CD4-positive, alpha-beta T cell treated with Interleukin-21 for 1 hour (primary cell): Measurements from ENCODE around the gene C4orf50.

Experiments
- DNase-seq: peaks from one replicate; pipeline ENCODE4 v3.0.0-alpha.2; 2020

The C4orf50 gene

DNA sequence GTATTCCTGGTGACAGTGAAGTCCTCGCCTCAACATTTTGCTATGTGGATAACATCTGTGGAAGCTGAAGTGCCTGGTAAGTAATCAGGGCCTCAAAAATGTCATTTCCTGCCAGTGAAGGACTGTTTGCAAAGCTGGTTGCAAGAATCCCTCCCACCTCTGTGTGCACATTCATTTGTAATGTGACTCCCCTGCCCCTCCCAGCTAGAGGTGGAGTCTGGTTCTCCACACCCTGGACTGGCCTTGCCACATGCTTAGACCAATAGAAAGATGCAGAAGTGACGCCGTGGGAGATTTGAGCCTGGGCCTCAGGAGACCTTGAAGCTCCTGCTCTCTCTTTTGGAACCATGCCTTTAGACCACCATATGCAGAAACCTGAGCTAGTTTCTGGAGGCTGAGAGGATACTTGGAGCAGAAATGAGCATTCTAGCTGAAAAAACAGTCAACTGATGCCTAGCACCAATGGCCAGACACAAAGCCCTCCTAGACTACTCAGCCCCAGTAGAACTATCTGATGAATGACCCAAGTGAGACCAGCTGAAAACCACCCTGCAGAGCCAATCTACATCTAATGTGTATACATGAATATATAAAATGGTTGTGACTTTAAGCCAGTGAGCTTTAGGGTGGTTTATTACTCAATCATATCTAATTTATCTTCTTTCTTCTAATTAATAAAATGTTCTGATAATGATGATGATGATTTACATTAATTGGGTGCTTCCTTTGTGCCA, 77.6 kb downstream of the C4orf50 start:
- DNase-seq, result no peak

GRCh38 chr4:5933996-5934831, 84.0 kb downstream of the C4orf50 start:
- DNase-seq, result no peak

GRCh38 chr4:5933116-5933515, 85.1 kb downstream of the C4orf50 start:
- DNase-seq, result no peak

GRCh38 chr4:5932035-5932568, 86.1 kb downstream of the C4orf50 start:
- DNase-seq, result no peak

- DNase-seq, result no peak
Observed at GRCh38 chr4:5931526-5931925, 86.7 kb downstream of the C4orf50 start.

DNA sequence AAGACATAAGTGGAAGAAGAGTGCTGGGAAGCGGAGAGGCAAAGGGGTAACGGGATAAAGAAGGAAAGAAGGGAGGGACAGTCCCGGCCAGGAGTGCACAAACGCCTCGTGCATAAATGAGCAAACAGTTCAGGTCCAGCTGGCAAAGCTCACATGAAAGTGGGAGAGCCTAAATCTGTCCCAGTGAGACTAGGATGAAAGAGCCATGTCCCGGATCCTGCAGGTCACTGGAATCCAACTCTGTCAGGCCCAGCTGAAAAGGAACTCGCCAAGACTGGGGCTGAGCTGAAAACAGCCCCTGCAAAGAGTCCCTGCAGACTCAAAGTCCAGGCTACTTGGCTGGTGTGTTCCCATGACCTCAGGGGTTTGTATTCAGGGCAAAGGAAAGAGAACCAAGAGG, 87.4 kb downstream of the C4orf50 start:
- no peak for DNase-seq

DNA sequence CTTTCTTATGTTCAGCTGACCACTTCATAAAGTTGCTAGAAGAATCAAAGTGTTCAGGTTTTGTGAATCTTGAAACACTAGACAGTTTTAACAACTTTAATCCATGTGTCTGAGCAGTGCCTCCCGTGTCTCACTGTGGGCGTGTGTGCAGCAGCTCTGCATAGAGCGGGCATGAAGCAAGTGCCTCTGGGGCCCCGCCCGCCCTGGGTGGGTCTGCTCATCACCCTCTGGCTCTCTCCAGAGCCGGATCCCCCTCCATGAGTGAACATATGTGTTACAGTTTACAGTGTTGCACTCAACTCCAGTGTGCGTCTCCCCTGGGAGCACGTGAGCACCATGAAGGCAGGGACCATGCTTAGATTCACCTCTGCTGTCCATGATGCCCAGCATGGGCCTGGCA, 87.8 kb downstream of the C4orf50 start:
- DNase-seq, result no peak

DNA sequence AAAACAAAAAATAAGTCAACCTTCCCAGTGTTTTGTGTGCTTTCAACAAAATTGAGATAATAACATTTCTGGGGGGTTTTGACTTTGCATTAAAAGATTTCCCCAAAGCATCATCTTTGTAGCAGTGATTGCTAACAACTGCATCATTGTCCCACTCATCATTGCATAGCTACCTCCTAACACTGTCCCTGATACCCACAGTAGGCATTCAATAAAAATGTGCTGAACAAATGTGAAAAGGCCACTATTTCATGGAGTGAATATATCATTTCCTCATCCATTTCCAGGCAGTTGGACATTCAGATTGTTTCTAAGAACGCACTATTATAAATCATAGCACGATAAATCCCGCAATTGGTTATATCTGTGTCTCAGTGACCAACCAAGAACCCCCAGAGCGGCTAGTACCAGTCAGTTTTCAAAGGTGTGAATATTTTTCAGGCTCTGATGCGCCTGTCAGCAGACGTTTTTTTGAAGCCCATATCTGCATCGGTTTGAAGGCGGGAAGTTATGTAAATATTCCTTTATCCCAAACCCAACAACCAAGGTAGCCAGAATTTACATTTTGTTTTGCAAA, 89.3 kb downstream of the C4orf50 start:
- no peak for DNase-seq

GRCh38 chr4:5928274-5928673, 90.0 kb downstream of the C4orf50 start:
- DNase-seq, result no peak

DNA sequence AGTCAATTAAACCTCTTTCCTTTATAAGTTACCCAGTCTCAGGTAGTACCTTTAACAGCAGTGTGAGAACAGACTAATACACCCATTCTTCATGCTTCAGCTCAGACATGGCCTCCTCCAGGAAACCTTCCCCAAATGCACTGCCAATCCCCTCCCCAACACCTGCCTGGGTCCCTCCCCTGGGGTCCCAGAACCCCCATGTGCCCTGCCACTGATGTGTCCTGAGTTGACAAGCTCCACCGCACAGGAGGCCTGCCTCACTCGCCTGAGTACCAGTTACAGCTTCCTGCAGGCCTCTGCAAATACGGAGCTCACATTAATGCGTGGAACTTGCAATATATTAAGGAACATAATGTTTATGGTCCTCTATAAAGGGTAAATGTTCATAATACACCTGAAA, 90.5 kb downstream of the C4orf50 start:
- DNase-seq, result no peak

GRCh38 chr4:5927116-5927515, 91.1 kb downstream of the C4orf50 start:
- no peak for DNase-seq

DNA sequence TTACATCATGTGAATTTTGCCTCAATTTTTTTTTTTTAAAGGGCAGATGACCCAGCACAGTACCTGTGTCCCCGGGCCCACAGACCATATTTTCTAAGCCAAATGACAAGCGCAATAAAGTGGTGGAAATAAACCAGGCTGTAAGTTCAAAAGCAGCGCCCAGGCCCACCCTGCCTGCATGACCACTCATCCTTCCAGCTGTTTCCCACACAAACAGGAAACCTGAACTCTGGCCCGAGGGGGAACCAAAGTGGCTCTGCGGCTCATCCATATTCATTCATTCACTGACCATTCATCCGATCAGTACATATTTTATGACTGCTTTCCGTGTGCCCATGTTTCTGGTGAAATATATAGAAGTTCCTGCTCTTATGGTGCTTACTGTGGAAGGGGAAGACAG, 91.6 kb downstream of the C4orf50 start:
- DNase-seq, result no peak

- DNase-seq, result no peak
Observed at GRCh38 chr4:5925419-5926200, 92.6 kb downstream of the C4orf50 start.

DNA sequence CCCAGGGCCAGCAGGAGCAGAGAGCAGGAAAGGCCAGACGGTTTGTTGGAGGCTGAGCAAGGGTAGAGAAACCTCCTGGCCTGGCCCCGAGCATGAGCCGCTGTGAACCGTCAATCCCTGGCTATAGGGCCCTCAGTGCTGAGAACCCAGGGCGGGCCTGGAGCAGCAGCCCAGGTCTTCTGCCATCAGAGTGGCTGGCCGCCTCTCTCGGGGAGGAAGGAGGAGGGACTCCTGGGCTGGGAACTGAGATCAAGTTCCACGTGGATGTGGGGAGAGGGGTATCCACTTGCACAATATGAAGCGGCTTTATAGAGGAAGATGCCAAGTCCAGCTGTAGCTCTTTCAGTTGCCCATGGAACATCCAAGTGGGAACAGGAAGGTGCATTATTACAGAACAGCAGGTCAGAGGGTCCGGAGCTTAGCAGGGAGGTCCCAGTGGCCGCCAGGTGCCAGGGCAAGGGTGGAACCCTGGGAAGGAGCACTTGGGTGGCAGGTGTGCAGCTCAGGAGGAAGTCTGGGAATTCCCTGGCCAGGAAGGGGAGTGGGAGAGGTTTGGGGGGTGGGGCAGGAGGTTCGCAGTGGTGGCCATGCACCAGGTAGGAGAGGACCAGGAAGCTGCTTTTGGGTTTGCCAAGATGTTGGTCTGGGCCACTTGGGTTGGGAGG, 93.6 kb downstream of the C4orf50 start:
- DNase-seq, result no peak

GRCh38 chr4:5923376-5923775, 94.9 kb downstream of the C4orf50 start:
- no peak for DNase-seq

- DNase-seq, result no peak
Observed at GRCh38 chr4:5922556-5922955, 95.7 kb downstream of the C4orf50 start.

DNA sequence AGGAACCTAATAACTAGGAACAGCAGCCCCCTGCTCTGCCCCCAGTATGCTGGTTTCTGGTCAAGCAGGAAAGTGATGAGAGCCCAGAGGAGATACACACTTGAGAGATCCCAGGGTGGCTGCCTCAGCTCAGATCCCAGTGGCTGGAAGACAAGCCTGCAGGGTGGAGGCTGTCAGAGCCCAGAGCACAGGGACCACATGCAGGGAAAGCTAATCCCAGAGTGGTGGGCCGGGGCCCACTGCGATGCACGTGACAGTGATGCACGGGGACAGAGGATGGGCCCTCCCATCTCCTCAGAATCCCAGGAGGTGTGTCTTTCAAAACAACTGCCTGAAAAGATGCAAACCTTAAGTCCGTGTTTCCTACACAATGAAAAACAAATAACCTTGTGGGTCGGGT, 96.2 kb downstream of the C4orf50 start:
- DNase-seq, result no peak

DNA sequence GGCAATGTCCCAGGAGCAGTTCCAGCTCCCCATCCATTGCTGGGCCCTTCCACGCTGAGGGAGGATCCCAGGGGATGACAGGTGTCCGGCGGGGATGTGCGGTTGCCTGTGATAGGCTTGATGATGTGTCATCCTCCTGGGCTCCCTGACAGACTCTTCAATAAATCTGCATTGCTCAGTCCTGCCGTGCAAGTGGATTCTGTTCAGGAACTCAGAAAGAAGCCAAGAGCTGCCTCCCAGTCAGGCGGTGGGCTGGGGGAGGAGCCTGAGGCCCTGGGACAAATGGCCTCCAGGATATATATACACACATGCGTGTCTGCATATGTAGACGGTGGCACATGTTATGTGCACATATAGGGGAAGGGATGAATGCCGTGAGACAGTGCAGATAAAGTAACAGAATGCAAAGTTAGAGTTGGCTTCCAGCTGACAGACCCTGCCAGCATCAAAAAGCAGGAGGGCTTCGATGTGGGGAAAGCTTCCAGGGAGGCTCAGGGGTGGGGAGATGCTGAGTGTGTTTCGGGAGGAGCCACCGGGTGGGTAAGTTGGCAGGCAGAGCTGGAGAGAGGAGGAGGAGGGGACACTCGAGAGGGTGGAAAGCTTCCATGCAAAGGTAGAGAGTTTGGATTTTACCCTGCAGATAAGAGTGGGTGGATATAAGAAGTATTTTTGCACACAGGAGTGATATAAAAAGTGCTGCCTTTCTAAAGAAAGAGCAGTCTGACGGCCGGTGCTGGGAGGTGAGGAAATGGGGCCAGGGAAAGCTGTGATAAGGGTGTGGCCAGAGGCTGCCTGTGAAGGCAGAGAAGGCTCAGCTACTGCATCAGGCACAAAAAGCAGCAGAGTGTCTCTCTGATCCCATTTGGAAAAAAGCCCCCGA, 96.9 kb downstream of the C4orf50 start:
- DNase-seq, result no peak

DNA sequence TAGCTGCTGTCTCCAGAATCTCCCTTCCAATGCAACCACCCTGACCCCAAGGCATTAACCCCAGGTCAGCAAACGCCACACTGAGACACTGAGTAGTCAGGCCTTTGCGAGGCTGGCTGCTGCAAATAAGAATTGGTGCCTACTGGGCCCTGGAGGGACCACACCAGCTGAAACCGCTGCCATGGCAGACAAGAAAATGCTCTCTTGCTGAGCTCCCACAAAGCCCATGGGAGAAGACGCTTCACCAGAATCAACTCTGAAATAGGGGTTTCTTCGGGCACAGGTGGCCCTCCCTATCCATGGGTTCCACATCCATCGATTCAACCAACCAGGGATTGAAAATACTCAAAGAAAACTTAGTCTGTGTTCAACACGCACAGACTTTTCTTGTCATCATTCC, 98.7 kb downstream of the C4orf50 start:
- no peak for DNase-seq

GRCh38 chr4:5919044-5919443, 99.2 kb downstream of the C4orf50 start:
- DNase-seq, result no peak

GRCh38 chr4:5918331-5918985, 99.8 kb downstream of the C4orf50 start:
- no peak for DNase-seq
